ENCODE results near the gene SLC35F6. TPM values are rescaled to one million over a fixed set of nuclear protein-coding genes. Genes with fewer than 3 reads are reported as not detected.

SLC35F6 gene
- total RNA-seq = 15.6 and 22.3 TPM in 2 replicates

GRCh38 chr2:26764078-26764887 lies at the start of gene SLC35F6:
TSS of gene SLC35F6 (plus strand) at chr2:26764284. CDS start at chr2:26764350, 66 bp downstream.

GRCh38 chr2:26785431-26786206 lies 21.5 kb downstream of the SLC35F6 start, which contains the start of gene CENPA:
TSS of gene CENPA (plus strand) at chr2:26786056. CDS start at chr2:26786197, 141 bp downstream.

Other genes with a start within 250 kb of the SLC35F6 start
- not detected in 2 replicates for gene CIB4, start 122.9 kb upstream of the SLC35F6 start, total RNA-seq
- not detected in 2 replicates for gene KCNK3, start 71.6 kb upstream of the SLC35F6 start, total RNA-seq
- gene CENPA, start 21.8 kb downstream of the SLC35F6 start, total RNA-seq = 19.3 and 21.1 TPM in 2 replicates
- not detected in 2 replicates for gene DPYSL5, start 83.8 kb downstream of the SLC35F6 start, total RNA-seq
- 0.65 and 1.1 TPM in 2 replicates for gene MAPRE3, start 206.4 kb downstream of the SLC35F6 start, total RNA-seq